Stomach (tissue), 4 donors: ENCODE results near the gene MDC1.

Source experiments
- POLR2AphosphoS5 ChIP-seq, 3 donors: sonication (generic); formaldehyde crosslinking; IDR thresholded peaks; one replicate each; pipeline ENCODE4 v1.6.1; 2016; ENCODE audit warnings: antibody characterized with exemption in 3 of 3
- TF ChIP-seq, protein P1 (sequence below), 7 experiments: fragments of 450-650 bp in 4 of 7; fragments of 200-600 bp in 3 of 7; sonication (generic) in 3 of 7; IDR thresholded peaks; one replicate each; pipeline ENCODE4 v1.5.1; 2016 to 2019; ENCODE audit warnings: antibody characterized with exemption in 7 of 7, control low read depth in 2 of 7, mild to moderate bottlenecking in 1 of 7

DNA sequence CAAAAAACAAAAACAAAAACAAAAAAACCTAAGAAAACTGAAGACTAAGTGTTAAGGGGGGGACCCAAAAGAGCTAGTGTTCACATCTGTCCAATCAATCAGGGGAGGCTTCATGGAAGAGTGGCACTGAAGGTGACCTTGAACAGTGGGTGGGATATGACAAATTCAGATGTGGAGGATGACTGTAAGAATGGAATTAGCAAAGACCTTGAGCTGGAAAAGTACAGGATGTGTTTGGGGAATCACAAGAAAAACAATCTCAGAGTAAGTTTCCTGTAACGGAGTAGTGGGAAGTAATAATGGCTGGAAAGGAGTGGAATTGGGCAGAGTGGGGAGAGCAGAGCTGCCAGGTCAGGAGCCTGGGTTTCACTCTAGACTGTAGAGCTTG is 30.2 kb upstream of the MDC1 start:
- TF ChIP-seq, protein P1, sequence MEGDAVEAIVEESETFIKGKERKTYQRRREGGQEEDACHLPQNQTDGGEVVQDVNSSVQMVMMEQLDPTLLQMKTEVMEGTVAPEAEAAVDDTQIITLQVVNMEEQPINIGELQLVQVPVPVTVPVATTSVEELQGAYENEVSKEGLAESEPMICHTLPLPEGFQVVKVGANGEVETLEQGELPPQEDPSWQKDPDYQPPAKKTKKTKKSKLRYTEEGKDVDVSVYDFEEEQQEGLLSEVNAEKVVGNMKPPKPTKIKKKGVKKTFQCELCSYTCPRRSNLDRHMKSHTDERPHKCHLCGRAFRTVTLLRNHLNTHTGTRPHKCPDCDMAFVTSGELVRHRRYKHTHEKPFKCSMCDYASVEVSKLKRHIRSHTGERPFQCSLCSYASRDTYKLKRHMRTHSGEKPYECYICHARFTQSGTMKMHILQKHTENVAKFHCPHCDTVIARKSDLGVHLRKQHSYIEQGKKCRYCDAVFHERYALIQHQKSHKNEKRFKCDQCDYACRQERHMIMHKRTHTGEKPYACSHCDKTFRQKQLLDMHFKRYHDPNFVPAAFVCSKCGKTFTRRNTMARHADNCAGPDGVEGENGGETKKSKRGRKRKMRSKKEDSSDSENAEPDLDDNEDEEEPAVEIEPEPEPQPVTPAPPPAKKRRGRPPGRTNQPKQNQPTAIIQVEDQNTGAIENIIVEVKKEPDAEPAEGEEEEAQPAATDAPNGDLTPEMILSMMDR (IDR thresholded peaks at IDR 0.05): no peak
- no peak for TF ChIP-seq POLR2AphosphoS5 (IDR thresholded peaks at IDR 0.05)
